HG02588 (cell line): Measurements from ENCODE around the gene C4orf51.

Experiments used
- ATAC-seq: cut with Tn5 transposase; IDR thresholded peaks from one replicate; pipeline ENCODE4 v1.9.1; 2021; ENCODE audit warnings: mild to moderate bottlenecking, moderate library complexity; ENCODE audit not compliant: unreplicated experiment

Gene C4orf51

GRCh38 chr4:145709336-145709735 is 29.4 kb downstream of the C4orf51 start:
- ATAC-seq: no peak

GRCh38 chr4:145709843-145710242 is 29.9 kb downstream of the C4orf51 start:
- ATAC-seq: peak; percentile 63

DNA sequence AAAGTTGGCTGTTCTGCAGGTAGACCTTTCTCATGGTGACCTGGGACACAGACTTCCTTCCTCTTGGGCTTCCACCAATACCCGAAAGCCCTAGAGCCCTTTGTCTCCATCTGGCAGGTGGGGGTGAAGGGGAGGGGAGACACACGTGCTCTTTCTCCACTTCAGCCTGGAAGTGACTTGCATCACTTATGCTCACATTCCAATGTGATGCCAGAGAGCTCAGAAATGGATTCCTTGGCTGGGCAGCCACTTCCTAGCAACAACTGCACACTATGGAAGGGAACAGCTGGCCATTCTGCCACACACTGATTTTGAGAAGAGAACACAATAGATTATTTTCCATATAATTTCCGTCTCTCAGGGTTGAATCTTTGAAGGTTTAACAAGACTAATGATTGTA is 36.3 kb downstream of the C4orf51 start:
- ATAC-seq: no peak

DNA sequence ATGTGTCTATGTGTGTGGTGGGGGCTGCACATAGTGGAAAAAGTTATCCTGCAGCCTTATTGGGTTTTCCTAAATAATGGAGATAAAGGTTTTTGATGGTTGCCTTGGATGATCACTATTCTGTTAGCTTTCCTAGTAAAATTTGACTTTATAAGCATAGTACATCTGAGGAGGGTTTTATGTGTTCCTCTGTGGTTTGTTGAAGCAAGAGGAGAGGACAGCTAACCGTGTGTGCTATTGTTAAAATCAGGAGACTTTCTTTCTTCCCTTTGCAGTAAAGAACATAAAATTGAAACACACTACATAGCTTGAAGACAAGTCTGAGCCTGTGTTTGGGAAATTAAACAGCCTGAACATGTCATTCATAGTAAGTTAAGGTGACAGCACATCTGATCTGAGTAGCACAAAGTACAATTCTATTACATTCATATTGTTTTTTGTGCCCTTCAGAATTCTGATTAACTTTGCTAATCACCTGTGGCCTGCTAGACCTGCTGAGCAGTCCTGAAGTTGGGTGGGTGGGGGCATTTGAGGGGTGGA is 36.8 kb downstream of the C4orf51 start:
- ATAC-seq: no peak

- ATAC-seq: peak; percentile 73
Measured at GRCh38 chr4:145719752-145720624, 40.0 kb downstream of the C4orf51 start.

- ATAC-seq: peak; percentile 36
Measured at GRCh38 chr4:145720656-145721055, 40.7 kb downstream of the C4orf51 start.

- ATAC-seq: no peak
Measured at GRCh38 chr4:145722561-145722960, 42.6 kb downstream of the C4orf51 start.

- ATAC-seq: no peak
Measured at GRCh38 chr4:145723336-145723735, 43.4 kb downstream of the C4orf51 start.

GRCh38 chr4:145730026-145730425 is 50.1 kb downstream of the C4orf51 start:
- no peak for ATAC-seq

DNA sequence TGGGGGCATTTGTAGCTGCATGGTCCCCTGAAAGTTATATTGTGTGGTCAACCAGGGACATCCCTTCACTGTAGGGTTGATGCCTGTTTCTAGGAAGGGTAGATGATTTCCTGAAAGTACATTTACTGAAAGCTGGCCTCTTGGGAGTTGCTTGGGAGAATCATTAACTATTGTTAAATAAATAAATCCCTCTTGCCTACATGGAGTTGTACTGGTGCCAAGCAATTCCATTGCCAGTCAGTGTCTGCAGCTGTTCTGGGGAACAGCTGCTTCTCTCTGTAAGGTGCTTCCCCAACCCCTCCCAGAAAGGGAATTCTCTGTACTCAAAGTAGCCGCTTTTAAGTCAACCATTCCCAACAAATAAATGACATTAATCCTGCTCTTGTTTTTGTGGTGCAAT is 51.1 kb downstream of the C4orf51 start:
- no peak for ATAC-seq

GRCh38 chr4:145732001-145732815 is 52.3 kb downstream of the C4orf51 start:
- no peak for ATAC-seq

- peak; percentile 83 for ATAC-seq
Measured at GRCh38 chr4:145732895-145733880, 53.2 kb downstream of the C4orf51 start.

DNA sequence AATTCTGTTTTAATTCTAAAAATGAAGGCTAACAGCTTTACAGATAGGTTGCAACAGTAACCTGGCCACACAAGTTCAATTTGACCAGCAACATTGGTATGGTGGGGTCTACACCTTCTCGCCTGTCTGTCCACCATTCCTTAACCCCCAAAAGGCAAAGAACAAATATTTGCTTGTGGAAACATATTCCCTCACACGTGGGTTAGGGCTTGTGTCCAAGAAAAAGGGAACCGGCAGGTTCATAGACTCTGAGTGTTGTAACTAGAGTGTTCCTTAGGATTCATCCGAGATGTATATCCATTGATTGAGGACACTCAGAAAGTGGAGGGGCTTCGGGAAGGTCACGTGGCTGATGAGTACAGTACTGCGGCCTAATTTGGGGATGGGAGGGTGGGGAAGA is 54.1 kb downstream of the C4orf51 start:
- ATAC-seq: no peak

- no peak for ATAC-seq
Measured at GRCh38 chr4:145734576-145735346, 54.8 kb downstream of the C4orf51 start.

- no peak for ATAC-seq
Measured at GRCh38 chr4:145735347-145735675, 55.4 kb downstream of the C4orf51 start.

- ATAC-seq: no peak
Measured at GRCh38 chr4:145735827-145736226, 55.9 kb downstream of the C4orf51 start.

DNA sequence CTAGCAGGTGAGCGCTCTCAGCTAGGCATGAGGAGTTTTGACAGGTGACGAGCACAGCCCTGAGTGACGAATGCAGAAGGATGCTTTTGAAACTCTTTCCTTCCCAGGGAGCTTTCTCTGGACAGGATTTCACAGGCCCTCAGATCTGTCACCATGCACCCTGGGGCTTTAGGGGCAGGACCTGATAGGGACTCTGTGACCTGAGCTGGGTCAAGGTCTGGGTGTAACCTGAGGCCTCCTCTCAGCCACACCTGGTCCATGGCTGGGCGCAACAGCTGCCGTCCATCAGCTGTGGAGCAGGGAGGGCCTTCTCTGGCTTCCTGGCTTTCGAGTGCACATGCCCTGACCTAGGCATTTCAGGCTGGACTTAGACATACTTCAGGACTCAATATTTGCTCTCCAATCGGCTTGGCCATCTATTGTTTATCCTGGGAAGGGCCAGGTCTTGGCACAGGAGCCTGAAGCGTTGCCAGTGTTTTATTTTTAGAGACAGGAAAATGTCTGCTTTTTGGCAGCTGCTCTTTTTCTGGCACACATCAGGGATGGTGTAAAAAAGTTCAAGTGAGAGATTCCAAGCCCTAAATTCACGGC is 56.4 kb downstream of the C4orf51 start:
- no peak for ATAC-seq

GRCh38 chr4:145739845-145740244 is 59.9 kb downstream of the C4orf51 start:
- no peak for ATAC-seq

DNA sequence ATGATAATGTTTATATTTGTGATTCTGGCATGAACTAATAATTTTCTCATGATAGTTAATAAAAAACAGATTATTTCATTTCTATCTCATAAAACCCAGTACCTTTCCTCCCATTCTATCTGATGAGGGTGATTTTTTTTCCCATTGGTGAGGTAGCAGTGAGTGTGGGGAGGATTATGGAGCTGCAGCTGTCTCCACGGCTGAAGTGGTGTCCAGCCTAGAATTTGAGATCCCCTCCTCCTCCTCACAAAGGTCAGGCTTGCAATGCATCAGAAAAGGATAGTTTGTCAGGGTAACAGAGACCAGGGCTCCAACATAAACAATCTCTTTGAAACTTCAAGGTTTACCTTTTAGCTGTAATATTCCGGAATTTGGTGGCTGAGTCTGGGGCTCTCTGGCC is 60.9 kb downstream of the C4orf51 start:
- no peak for ATAC-seq
